Stimulated activated CD8-positive, alpha-beta memory T cell treated with anti-CD3 and anti-CD28 coated beads, Interleukin-15, amount 100 ng/mL, for 24 hours (primary cell): Measurements from ENCODE around the gene EPHA4.

Experiments used
- DNase-seq: peaks from one replicate; pipeline ENCODE4 v3.0.0-alpha.2; 2020; ENCODE audit warnings: low read depth

Gene EPHA4

GRCh38 chr2:221439761-221440479, 132.2 kb downstream of the EPHA4 start:
- no peak for DNase-seq

- DNase-seq, result no peak
These were observed 135.0 kb downstream of the EPHA4 start for GRCh38 chr2:221437056-221437455.

- DNase-seq, result no peak
These were observed 136.9 kb downstream of the EPHA4 start for GRCh38 chr2:221435171-221435570.

GRCh38 chr2:221434142-221434541, 138.0 kb downstream of the EPHA4 start:
- DNase-seq, result no peak

GRCh38 chr2:221431477-221431876, 140.6 kb downstream of the EPHA4 start:
- DNase-seq, result no peak

GRCh38 chr2:221429741-221430491, 142.2 kb downstream of the EPHA4 start:
- DNase-seq, result no peak

- no peak for DNase-seq
These were observed 143.2 kb downstream of the EPHA4 start for GRCh38 chr2:221428896-221429295.

- DNase-seq, result no peak
These were observed 145.2 kb downstream of the EPHA4 start for GRCh38 chr2:221426929-221427328.

- DNase-seq, result no peak
These were observed 146.2 kb downstream of the EPHA4 start for GRCh38 chr2:221425891-221426290.

GRCh38 chr2:221425353-221425752, 146.8 kb downstream of the EPHA4 start:
- DNase-seq, result no peak

GRCh38 chr2:221423210-221423804, 148.8 kb downstream of the EPHA4 start:
- no peak for DNase-seq

- DNase-seq, result no peak
These were observed 149.4 kb downstream of the EPHA4 start for GRCh38 chr2:221422516-221423209.

- no peak for DNase-seq
These were observed 151.9 kb downstream of the EPHA4 start for GRCh38 chr2:221420245-221420644.

GRCh38 chr2:221415789-221416188, 156.3 kb downstream of the EPHA4 start:
- DNase-seq, result no peak

- DNase-seq, result no peak
These were observed 159.1 kb downstream of the EPHA4 start for GRCh38 chr2:221412978-221413377.

GRCh38 chr2:221410487-221410886, 161.6 kb downstream of the EPHA4 start:
- DNase-seq, result no peak

GRCh38 chr2:221407765-221408164, 164.3 kb downstream of the EPHA4 start:
- DNase-seq, result no peak

GRCh38 chr2:221405521-221405920, 166.6 kb downstream of the EPHA4 start:
- DNase-seq, result no peak

GRCh38 chr2:221402072-221402471, 170.0 kb downstream of the EPHA4 start:
- no peak for DNase-seq

- DNase-seq, result no peak
These were observed 171.7 kb downstream of the EPHA4 start for GRCh38 chr2:221400411-221400810.

- DNase-seq, result no peak
These were observed 172.9 kb downstream of the EPHA4 start for GRCh38 chr2:221399183-221399582.

- no peak for DNase-seq
These were observed 174.9 kb downstream of the EPHA4 start for GRCh38 chr2:221397187-221397586.
